ENCODE measurements around the gene GRK7.

GRCh38 chr3:141728355-141728892 lies 34.8 kb upstream of the GRK7 start:
- TF ChIP-seq, protein P1, sequence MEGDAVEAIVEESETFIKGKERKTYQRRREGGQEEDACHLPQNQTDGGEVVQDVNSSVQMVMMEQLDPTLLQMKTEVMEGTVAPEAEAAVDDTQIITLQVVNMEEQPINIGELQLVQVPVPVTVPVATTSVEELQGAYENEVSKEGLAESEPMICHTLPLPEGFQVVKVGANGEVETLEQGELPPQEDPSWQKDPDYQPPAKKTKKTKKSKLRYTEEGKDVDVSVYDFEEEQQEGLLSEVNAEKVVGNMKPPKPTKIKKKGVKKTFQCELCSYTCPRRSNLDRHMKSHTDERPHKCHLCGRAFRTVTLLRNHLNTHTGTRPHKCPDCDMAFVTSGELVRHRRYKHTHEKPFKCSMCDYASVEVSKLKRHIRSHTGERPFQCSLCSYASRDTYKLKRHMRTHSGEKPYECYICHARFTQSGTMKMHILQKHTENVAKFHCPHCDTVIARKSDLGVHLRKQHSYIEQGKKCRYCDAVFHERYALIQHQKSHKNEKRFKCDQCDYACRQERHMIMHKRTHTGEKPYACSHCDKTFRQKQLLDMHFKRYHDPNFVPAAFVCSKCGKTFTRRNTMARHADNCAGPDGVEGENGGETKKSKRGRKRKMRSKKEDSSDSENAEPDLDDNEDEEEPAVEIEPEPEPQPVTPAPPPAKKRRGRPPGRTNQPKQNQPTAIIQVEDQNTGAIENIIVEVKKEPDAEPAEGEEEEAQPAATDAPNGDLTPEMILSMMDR (IDR thresholded peaks at IDR 0.05): no peak
- TF ChIP-seq POLR2A (IDR thresholded peaks at IDR 0.05) (no peak), POLR2AphosphoS5 (IDR thresholded peaks at IDR 0.05; ENCODE audit: insufficient read depth in 1 of 2, low read depth in 1 of 2) (no peak)

All from vagina (tissue), 2 donors.